NCI-H1417 (cell line): ENCODE data around the gene COL26A1.
"Not testable (repeated sequence)": the region's sequence is repeated elsewhere in the genome, so short reads cannot be mapped to it uniquely, and the experiment has no call there.

ENCODE experiments used
- DNase-seq, 3 experiments: peaks; one replicate each; lab custom pipeline; 2025; lab: John Stamatoyannopoulos, UW

The COL26A1 gene

DNA sequence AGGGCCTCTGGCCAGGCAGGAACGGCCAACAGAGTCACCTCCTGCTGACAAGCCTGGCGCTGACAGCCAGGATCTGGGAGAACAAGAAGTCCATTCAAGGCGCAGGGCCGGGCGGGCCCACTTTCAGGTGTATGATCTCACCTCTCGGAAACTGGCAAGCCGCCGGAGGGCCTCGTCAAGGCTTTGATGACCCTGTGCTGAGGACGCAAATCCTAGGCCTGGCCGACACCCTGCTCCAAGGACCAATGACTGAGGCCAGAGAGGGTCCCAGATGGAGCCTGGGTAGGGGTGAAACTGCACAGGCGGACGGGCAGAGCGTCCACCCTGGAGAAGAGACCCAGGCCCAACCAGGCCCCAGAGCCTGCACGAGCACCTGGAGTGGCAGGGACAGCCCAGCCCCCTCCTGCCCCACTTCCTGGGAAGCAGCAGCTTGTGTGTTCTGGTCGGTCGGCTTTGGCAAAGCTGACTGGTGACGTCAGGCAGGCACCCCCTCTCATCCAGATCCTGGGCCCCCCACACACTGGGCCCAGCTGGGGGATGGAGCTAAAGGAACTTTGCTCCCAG is 235.8 kb downstream of the COL26A1 start:
- DNase-seq: no peak

DNA sequence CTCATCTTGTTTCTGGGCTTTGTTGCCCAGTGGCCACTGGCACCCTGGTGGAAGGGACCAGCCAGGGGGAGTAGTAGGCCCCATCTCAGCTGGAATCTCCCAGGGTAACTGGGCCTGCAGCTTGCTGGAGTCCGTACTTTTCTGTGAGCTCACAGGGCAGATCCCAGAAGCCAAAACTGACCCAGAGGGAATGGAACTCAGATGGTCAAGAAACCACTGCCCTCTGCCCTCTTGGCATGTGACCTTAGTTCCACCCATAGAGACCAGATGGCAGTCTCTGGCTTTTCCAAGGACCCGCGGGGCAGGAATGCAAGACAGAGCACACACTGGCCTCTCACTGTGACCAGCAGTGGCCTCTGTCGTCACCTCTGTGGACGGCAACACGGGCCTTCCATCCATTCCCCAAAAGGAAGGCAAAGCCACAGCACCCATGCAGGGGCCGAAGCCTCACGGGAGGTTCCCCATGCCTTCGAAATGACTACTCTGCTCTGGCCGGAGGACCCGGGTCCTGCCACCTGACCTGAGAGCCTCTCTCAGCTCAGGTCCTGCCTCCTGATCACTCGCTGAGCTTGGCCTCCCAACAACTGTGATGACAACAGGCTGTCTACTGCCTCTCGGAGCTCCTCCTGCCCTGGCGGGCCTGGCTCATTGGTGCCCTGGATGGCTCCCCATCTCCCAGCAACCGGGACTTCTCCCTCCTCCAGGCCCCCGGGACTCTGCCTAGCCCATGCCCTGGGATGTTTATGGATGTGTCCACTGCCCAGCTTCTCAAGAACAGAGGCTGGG is 236.5 kb downstream of the COL26A1 start:
- no peak for DNase-seq

DNA sequence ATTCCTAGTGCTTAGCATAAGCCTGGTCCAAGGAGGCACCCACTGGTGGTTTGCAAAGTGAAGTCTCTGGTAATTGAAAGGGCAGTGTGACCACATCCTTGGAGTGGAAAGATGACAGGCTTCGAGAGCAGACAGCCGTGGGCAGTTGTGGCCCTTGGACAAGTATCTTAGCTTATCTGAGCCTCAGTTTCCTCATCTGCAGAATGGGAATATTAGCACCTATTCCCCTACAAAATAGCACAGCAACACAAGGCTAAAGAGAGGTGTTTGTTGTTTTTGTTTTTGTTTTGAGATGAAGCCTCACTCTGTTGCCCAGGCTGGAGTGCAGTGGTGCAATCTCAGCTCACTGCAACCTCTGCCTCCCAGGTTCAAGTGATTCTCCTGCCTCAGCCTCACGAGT is 237.1 kb downstream of the COL26A1 start:
- DNase-seq: no peak

DNA sequence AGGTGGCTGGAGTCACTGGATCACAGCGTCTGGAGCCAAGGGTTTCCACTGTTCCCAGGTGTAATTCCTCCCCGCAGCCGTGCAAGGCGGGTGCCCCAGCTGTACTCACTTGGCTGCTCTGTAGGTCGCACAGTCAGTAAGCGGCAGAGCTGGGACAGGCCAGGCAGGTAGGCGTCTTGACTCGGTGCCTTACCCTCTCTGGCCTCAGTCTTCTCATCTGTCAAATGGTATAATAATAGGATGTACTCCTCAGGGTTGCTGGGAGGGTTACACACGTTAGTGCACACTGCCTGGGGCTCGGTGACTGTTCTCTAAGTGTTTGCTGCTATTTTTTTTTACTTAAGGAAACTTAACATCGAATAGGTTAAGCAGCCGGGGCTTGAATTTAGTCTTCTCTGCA is 239.4 kb downstream of the COL26A1 start:
- DNase-seq: no peak

- DNase-seq: peak; percentile 48 to 82 (median 68)
Measured at GRCh38 chr7:101602484-101603241, 240.0 kb downstream of the COL26A1 start.

DNA sequence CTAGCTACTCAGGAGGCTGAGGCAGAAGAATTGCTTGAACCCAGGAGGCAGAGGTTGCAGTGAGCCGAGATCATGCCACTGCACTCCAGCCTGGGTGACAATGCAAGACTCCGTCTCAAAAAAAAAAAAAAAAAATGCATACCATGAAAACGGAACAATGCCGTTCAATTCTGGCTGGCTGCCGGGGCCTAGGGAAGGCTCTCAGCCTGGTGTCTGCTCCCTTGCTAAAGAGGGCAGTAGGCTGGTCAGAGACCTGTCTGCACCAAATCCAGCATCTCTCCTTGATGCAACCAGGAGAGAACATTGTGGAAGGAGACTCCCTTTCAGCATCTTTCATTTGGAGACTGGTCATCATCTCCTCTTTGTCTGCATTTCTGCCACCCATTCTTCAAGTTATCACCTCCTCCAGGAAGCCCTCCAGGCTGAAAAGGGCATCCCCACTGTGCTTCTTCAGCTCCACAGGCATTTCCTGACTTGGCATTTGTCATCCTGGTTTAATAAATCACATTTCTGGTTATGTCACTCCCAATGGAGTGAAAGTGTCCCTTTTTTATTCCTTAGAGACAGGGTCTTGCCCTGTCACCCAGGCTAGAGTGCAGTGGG is 241.8 kb downstream of the COL26A1 start:
- no peak for DNase-seq

DNA sequence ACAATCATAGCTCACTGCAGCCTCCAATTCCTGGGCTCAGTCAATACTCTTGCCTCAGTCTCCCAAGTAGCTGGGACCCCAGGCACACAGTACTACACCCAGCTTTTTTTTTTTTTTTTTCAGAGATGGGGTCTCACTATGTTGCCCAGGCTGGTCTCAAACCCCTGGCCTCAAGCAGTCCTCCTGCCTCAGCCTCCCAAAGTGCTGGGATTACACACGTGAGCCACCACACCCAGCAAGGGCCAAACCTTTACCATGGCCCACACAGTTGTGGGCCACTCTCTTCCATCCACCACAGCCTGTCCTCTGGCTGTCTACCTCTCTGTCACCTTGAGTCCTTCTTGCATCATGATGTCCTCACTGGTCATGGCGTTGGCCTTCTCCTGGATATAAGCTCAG is 242.3 kb downstream of the COL26A1 start:
- DNase-seq: not testable (repeated sequence)

DNA sequence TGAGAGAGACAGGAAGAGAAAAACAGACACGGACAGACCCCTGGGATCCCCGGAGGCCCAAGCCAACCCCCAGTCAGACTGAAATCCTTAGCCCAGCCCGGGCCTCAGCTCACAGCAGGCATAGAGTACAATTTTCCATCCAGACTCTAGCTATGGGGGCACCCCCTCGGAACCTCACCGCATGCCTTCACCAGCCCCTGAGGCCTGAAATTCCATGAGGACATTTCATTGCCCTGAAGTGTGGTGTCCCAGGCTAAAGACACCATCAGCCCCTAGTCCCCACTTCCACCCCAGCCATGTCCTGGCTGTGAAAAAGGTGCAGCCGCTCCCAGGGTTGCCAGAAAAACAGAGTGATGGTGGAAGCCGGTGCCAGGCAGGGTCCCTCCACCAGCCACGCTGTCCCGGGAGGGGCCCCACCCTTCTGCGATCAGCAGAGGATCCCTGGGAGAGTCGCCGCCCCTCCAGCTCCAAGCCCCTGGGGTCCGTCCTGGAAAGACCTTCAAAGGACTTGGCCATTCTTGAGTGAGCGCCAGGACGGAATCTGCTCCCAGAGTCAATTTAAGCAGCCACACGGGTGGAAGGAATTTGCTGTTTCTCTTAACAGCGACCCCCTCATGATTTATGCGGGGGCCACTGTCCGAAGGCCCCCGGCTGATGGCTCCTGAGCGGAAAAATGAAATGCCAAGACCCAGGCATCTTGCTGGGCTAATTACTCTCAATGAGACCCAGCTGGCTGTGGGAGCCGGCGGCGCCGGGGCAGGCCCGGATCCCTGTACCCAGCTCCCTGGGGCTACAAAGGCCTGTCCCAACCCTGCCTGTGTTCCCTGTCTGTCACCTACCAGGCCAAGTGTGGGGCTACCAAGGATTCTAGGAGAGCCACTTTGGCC is 243.2 kb downstream of the COL26A1 start:
- DNase-seq: no peak

GRCh38 chr7:101606498-101606923 is 243.8 kb downstream of the COL26A1 start:
- no peak for DNase-seq
